ENCODE data around the gene SH3RF1. TPM values are rescaled to one million over a fixed set of nuclear protein-coding genes. Genes with fewer than 3 reads are reported as not detected.

SH3RF1 gene
- total and polyA plus RNA-seq, 2 of the 13 experiments (the other 11 are each of a cell fraction or from before 2014, with no cell fraction given), result 3.1 to 3.2 TPM

DNA sequence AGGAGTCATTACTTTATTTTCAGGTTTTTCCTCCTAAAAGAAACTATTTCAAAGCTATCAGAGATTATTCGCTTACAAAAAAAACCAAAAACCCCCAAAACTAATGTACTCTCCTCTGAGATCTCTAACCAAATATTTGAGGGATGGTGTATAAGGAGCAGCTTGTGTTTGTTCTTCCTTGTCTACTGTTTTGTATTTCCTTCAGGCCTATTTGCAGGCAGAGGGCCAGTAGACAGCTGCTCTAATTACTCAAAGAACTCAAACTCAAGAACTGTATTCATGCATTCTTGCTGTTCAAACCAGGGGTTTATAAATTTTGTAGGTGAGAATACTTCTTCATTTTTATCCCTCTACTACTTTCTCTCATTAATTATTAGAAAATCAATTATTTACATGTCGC, 51.3 kb downstream of the SH3RF1 start:
- Histone ChIP-seq H3K27me3 (ENCODE audit: control insufficient read depth in 1 of 2, insufficient read depth in 2 of 2, low read length in 2 of 2) (no peaks in the 10 kb centered on the region), H3K79me2 (ENCODE audit: insufficient read depth, low read length) (no peaks in the 10 kb centered on the region)
- DNase-seq (ENCODE audit: low spot score), result no peak

DNA sequence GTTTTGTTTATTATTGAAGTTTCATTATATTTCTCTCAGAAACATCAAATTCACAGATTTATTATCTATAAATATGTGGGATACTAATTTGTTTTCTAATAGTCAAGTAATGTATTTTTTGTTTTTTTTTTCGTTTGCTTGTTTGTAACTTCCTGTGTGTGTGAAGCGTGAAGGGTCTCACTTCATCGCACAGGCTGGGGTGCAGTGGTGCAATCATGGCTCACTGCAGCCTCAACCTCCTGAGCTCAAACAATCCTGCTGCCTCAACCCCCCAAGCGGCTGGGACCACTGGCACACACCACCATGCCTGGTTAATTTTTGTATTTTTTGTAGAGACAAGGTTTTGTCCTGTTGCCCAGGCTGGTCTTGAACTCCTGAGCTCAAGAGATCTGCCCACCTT, 55.1 kb downstream of the SH3RF1 start:
- Histone ChIP-seq H3K4me1 (ENCODE audit: insufficient read depth, low read length) (peaks cover 19% of the 10 kb centered on the region), H3K79me2 (ENCODE audit: insufficient read depth, low read length) (no peaks in the 10 kb centered on the region), H3K9ac (ENCODE audit: insufficient read depth, low read depth, low read length) (no peak overlapping the region), H3K4me3 (replicated peaks in 1 of 3; ENCODE audit: insufficient read depth in 1 of 3, low read depth in 2 of 3, low read length in 3 of 3) (no peak overlapping the region), H3K9me3 (ENCODE audit: low read length) (peaks cover 4% of the 10 kb centered on the region; the same call in 1 of the 2 replicates), H3K27ac (ENCODE audit: extremely low read length, insufficient read depth, low read length) (no peak overlapping the region), H3K27me3 (ENCODE audit: control insufficient read depth in 1 of 2, insufficient read depth in 2 of 2, low read length in 2 of 2) (no peaks in the 10 kb centered on the region), H3K4me2 (ENCODE audit: low read depth, low read length) (no peak overlapping the region), H3K36me3 (replicated peaks in 1 of 2; ENCODE audit: control insufficient read depth in 1 of 2, insufficient read depth in 2 of 2, low read length in 2 of 2) (no peaks in the 10 kb centered on the region), H2AFZ (ENCODE audit: low read length) (no peak overlapping the region), H4K20me1 (ENCODE audit: insufficient read depth, low read length) (no peaks in the 10 kb centered on the region)
- no TSS peak for BruUV-seq (replicated peaks)
- intact Hi-C loops (cut with micrococcal nuclease; ENCODE audit: unreplicated experiment), result no loop called here
- DNase-seq (ENCODE audit: low spot score), result no peak
- no peak for ATAC-seq
- TF ChIP-seq, protein P1, sequence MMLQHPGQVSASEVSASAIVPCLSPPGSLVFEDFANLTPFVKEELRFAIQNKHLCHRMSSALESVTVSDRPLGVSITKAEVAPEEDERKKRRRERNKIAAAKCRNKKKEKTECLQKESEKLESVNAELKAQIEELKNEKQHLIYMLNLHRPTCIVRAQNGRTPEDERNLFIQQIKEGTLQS (CRISPR knock-in tag; IDR thresholded peaks at IDR 0.05), result no peak
- no peak for TF ChIP-seq SP140L (CRISPR knock-in tag; IDR thresholded peaks at IDR 0.05; ENCODE audit: borderline replicate concordance)
- TF ChIP-seq ZNF713 (CRISPR knock-in tag; IDR thresholded peaks at IDR 0.05), result no peak
- TF ChIP-seq ZNF232 (CRISPR knock-in tag; IDR thresholded peaks at IDR 0.05; ENCODE audit: borderline replicate concordance), result no peak
- no peak for TF ChIP-seq GZF1 (CRISPR knock-in tag; IDR thresholded peaks at IDR 0.05)
- POLR2A ChIA-PET, result no interaction called here
- CTCF ChIA-PET (ENCODE audit: low intra/inter-chr PET ratio, low total read pairs), result no interaction called here
- FAIRE-seq, result no peak
- in situ Hi-C loops (cut with HindIII; ENCODE audit: extremely low pct_ligation_motif_present, low pct_unique_long_range_greater_than_20kb), result no loop called here
- WGBS (ENCODE audit: low lambda C conversion rate), result 80% methylated on average over 4 of the region's 4 CpGs

More for the DNA sequence above, 51.3 kb downstream of the SH3RF1 start:
- Histone ChIP-seq H3K4me3 (replicated peaks in 1 of 3; ENCODE audit: insufficient read depth in 1 of 3, low read depth in 2 of 3, low read length in 3 of 3) (no peak overlapping the region), H4K20me1 (ENCODE audit: insufficient read depth, low read length) (no peaks in the 10 kb centered on the region), H3K4me1 (ENCODE audit: insufficient read depth, low read length) (peaks cover 32% of the 10 kb centered on the region), H3K27ac (ENCODE audit: extremely low read length, insufficient read depth, low read length) (no peak overlapping the region), H2AFZ (ENCODE audit: low read length) (no peak overlapping the region), H3K36me3 (replicated peaks in 1 of 2; ENCODE audit: control insufficient read depth in 1 of 2, insufficient read depth in 2 of 2, low read length in 2 of 2) (no peaks in the 10 kb centered on the region), H3K9ac (ENCODE audit: insufficient read depth, low read depth, low read length) (no peak overlapping the region), H3K9me3 (ENCODE audit: low read length) (no peaks in the 10 kb centered on the region), H3K4me2 (ENCODE audit: low read depth, low read length) (no peak overlapping the region)
- no TSS peak for BruUV-seq (replicated peaks)
- TF ChIP-seq MAZ (IDR thresholded peaks at IDR 0.05; ENCODE audit: borderline replicate concordance, low read depth, low read length), result no peak
- TF ChIP-seq MAZ (CRISPR knock-in tag; IDR thresholded peaks at IDR 0.05; ENCODE audit: low read depth), result no peak
- TF ChIP-seq DNMT3B (CRISPR knock-in tag; conservative IDR thresholded peaks at IDR 0.05), result no peak
- TF ChIP-seq ZNF562 (CRISPR knock-in tag; IDR thresholded peaks at IDR 0.05; ENCODE audit: borderline replicate concordance), result no peak
- no peak for TF ChIP-seq TSC22D2 (CRISPR knock-in tag; IDR thresholded peaks at IDR 0.05; ENCODE audit: borderline replicate concordance)
- no peak for TF ChIP-seq HDAC6 (IDR thresholded peaks at IDR 0.05; ENCODE audit: low read depth, low read length)
- TF ChIP-seq, protein P2, sequence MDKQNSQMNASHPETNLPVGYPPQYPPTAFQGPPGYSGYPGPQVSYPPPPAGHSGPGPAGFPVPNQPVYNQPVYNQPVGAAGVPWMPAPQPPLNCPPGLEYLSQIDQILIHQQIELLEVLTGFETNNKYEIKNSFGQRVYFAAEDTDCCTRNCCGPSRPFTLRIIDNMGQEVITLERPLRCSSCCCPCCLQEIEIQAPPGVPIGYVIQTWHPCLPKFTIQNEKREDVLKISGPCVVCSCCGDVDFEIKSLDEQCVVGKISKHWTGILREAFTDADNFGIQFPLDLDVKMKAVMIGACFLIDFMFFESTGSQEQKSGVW (CRISPR knock-in tag; IDR thresholded peaks at IDR 0.05; ENCODE audit: borderline replicate concordance), result no peak
- no peak for TF ChIP-seq ZNF180 (CRISPR knock-in tag; IDR thresholded peaks at IDR 0.05; ENCODE audit: borderline replicate concordance, low read depth)
- no peak for TF ChIP-seq ZNF747 (CRISPR knock-in tag; IDR thresholded peaks at IDR 0.05; ENCODE audit: borderline replicate concordance)
- no peak for TF ChIP-seq MEIS2 (CRISPR knock-in tag; IDR thresholded peaks at IDR 0.05)
- TF ChIP-seq ZNF263 (CRISPR knock-in tag; IDR thresholded peaks at IDR 0.05), result no peak
- TF ChIP-seq, protein P3, sequence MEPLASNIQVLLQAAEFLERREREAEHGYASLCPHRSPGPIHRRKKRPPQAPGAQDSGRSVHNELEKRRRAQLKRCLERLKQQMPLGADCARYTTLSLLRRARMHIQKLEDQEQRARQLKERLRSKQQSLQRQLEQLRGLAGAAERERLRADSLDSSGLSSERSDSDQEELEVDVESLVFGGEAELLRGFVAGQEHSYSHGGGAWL (CRISPR knock-in tag; IDR thresholded peaks at IDR 0.05), result no peak
- WGBS (ENCODE audit: low lambda C conversion rate), result 92% methylated on average over 2 of the region's 2 CpGs
- POLR2A ChIA-PET, result no interaction called here
- intact Hi-C loops (cut with micrococcal nuclease; ENCODE audit: unreplicated experiment) (no loop called here), in situ Hi-C loops (cut with HindIII; ENCODE audit: extremely low pct_ligation_motif_present, low pct_unique_long_range_greater_than_20kb) (no loop called here)
- CTCF ChIA-PET (ENCODE audit: low intra/inter-chr PET ratio, low total read pairs), result no interaction called here
- ATAC-seq, result no peak
- FAIRE-seq, result no peak

Data from HepG2 (cell line).